ENCODE data around the gene TRERF1.

GRCh38 chr6:42269974-42270510 lies 181.7 kb downstream of the TRERF1 start:
- TF ChIP-seq POLR2A (IDR thresholded peaks at IDR 0.05) (no peak), CTCF (IDR thresholded peaks at IDR 0.05) (no peak)
